Left ventricle myocardium superior (tissue), 1 donor: ENCODE results near the gene CD9. TPM values are rescaled to one million over a fixed set of nuclear protein-coding genes. Genes with fewer than 3 reads are reported as not detected.
"Not testable (repeated sequence)": the region's sequence is repeated elsewhere in the genome, so short reads cannot be mapped to it uniquely, and the experiment has no call there.

ENCODE experiments used
- ATAC-seq: fragments of 200-7000 bp; cut with Tn5 transposase; one replicate; pipeline ENCODE4 v1.9.1; 2020; ENCODE audit warnings: mild to moderate bottlenecking, moderate library complexity
- DNase-seq: peaks from one replicate; pipeline ENCODE4 v3.0.0-alpha.2; 2020
- intact Hi-C: fragments of 100-400 bp; cut with micrococcal nuclease; formaldehyde crosslinking; loops from one replicate; pipeline ENCODE4 v1.11.0; 2022
- total RNA-seq: library from RNA; stranded (reverse); fragmentation: NEBNext Ultra II Directional; extraction: Animal tissue kit (Norgen Biotek cat#: 25700); gene quantifications from one replicate; pipeline ENCODE4 v1.2.1, GENCODE V29; 2021
- donor health status: DM: no; HTN: yes; CAD: no; lungs with severe emphysema.

The CD9 gene
- total RNA-seq, 1 donor from 2014 or later: 39.2 TPM

- intact Hi-C loops: loop anchor here (2.0 kb wide), 1 partner anchor 91 kb away; no protein-coding TSS in a partner anchor
- ATAC-seq (no peak), DNase-seq (no peak)
These were observed 6.1 kb upstream of the CD9 start for GRCh38 chr12:6193853-6194815.

- intact Hi-C loops: loop anchor here (2.0 kb wide), 1 partner anchor 89 kb away; no protein-coding TSS in a partner anchor
- peak; percentile 84 for ATAC-seq
These were observed 4.3 kb upstream of the CD9 start for GRCh38 chr12:6195665-6196535.

GRCh38 chr12:6198051-6198450 lies 2.1 kb upstream of the CD9 start:
- no peak for DNase-seq
- ATAC-seq: no peak
- intact Hi-C loops: no loop called here

More at GRCh38 chr12:6195665-6196535, 4.3 kb upstream of the CD9 start:
- peak; percentile 86 for DNase-seq

- ATAC-seq (no peak), DNase-seq (no peak)
- intact Hi-C loops: no loop called here
These were observed 1.6 kb upstream of the CD9 start for GRCh38 chr12:6198556-6198955.

- intact Hi-C loops: no loop called here
- no peak for ATAC-seq
- DNase-seq: no peak
These were observed 1.1 kb upstream of the CD9 start for GRCh38 chr12:6198985-6199530.

- intact Hi-C loops: no loop called here
- ATAC-seq (peak; percentile 19), DNase-seq (peak; percentile 49)
These were observed 507 bp upstream of the CD9 start for GRCh38 chr12:6199531-6200255.

GRCh38 chr12:6201213-6201608 lies 1.0 kb downstream of the CD9 start:
- peak; percentile 11 for ATAC-seq
- peak; percentile 46 for DNase-seq
- intact Hi-C loops: no loop called here

GRCh38 chr12:6201826-6202225 lies 1.6 kb downstream of the CD9 start:
- intact Hi-C loops: no loop called here
- ATAC-seq: no peak
- no peak for DNase-seq

GRCh38 chr12:6202304-6202703 lies 2.1 kb downstream of the CD9 start:
- intact Hi-C loops: no loop called here
- no peak for DNase-seq
- ATAC-seq: no peak

GRCh38 chr12:6202846-6203245 lies 2.6 kb downstream of the CD9 start:
- no peak for ATAC-seq
- DNase-seq: no peak
- intact Hi-C loops: no loop called here

- intact Hi-C loops: no loop called here
- ATAC-seq: no peak
- DNase-seq: no peak
These were observed 3.4 kb downstream of the CD9 start for GRCh38 chr12:6203601-6204000.

GRCh38 chr12:6204533-6205143 lies 4.4 kb downstream of the CD9 start:
- ATAC-seq: no peak
- no peak for DNase-seq
- intact Hi-C loops: no loop called here

GRCh38 chr12:6205144-6205539 lies 4.9 kb downstream of the CD9 start:
- peak; percentile 76 for ATAC-seq
- intact Hi-C loops: no loop called here

GRCh38 chr12:6205761-6206160 lies 5.6 kb downstream of the CD9 start:
- intact Hi-C loops: no loop called here
- ATAC-seq (no peak), DNase-seq (no peak)

More at GRCh38 chr12:6205144-6205539, 4.9 kb downstream of the CD9 start:
- DNase-seq: peak; percentile 78

GRCh38 chr12:6206327-6206726 lies 6.1 kb downstream of the CD9 start:
- DNase-seq (no peak), ATAC-seq (no peak)
- intact Hi-C loops: no loop called here

GRCh38 chr12:6207259-6207925 lies 7.2 kb downstream of the CD9 start:
- intact Hi-C loops: no loop called here
- ATAC-seq: no peak
- DNase-seq: no peak

- intact Hi-C loops: no loop called here
- ATAC-seq (no peak), DNase-seq (no peak)
These were observed 7.9 kb downstream of the CD9 start for GRCh38 chr12:6208130-6208529.

GRCh38 chr12:6209428-6209827 lies 9.2 kb downstream of the CD9 start:
- DNase-seq, intact Hi-C loops, ATAC-seq: not testable (repeated sequence)
